Suprapubic skin (tissue), 4 donors: ENCODE results near the gene CTCFL. TPM values are rescaled to one million over a fixed set of nuclear protein-coding genes. Genes with fewer than 3 reads are reported as not detected.
"Not testable (repeated sequence)": the region's sequence is repeated elsewhere in the genome, so short reads cannot be mapped to it uniquely, and the experiment has no call there.

Experiments used
- DNase-seq, 2 donors: peaks; one replicate each; pipeline ENCODE4 v3.0.0-alpha.2; 2019; ENCODE audit warnings: low spot score in 2 of 2
- H3K27ac ChIP-seq: fragments of 200-600 bp; sonication (generic); one replicate; pipeline ENCODE4 v1.5.1; 2019
- H3K27me3 ChIP-seq: fragments of 200-600 bp; sonication (generic); one replicate; pipeline ENCODE4 v1.5.1; 2019
- H3K36me3 ChIP-seq: fragments of 200-600 bp; sonication (generic); one replicate; pipeline ENCODE4 v1.5.1; 2019
- H3K4me1 ChIP-seq: fragments of 200-600 bp; sonication (generic); one replicate; pipeline ENCODE4 v1.5.1; 2019
- H3K4me3 ChIP-seq: fragments of 200-600 bp; sonication (generic); one replicate; pipeline ENCODE4 v1.5.1; 2019; ENCODE audit warnings: mild to moderate bottlenecking
- H3K9me3 ChIP-seq: fragments of 200-600 bp; sonication (generic); one replicate; pipeline ENCODE4 v1.5.1; 2019
- EP300 ChIP-seq: sonication (generic); formaldehyde crosslinking; IDR thresholded peaks from one replicate; pipeline ENCODE4 v1.6.1; 2017; ENCODE audit warnings: antibody characterized with exemption
- POLR2A ChIP-seq, 2 donors: fragments of 450-650 bp; IDR thresholded peaks; one replicate each; pipeline ENCODE4 v1.6.1; 2017; ENCODE audit warnings: antibody characterized with exemption in 2 of 2, mild to moderate bottlenecking in 2 of 2, moderate library complexity in 2 of 2
- POLR2AphosphoS5 ChIP-seq, 3 donors: sonication (generic); formaldehyde crosslinking; IDR thresholded peaks; one replicate each; pipeline ENCODE4 v1.6.1; 2017; ENCODE audit warnings: antibody characterized with exemption in 3 of 3
- WGBS: methylation state at CpG from one replicate; pipeline ENCODE4 v1.1.5; 2018; 5-methylcytosine and 5-hydroxymethylcytosine counted together
- total RNA-seq, 4 donors: library from RNA; depleted of rRNA; stranded (reverse); fragments of >200 nt; gene quantifications; one replicate each; pipeline ENCODE4 v1.1.0, GENCODE V29; 2016
- TF ChIP-seq, protein P1 (sequence below), 2 donors: fragments of 200-600 bp in 1 of 2; fragments of 450-650 bp in 1 of 2; sonication (generic) in 1 of 2; IDR thresholded peaks; one replicate each; pipeline ENCODE4 v1.5.1; 2016 to 2019; ENCODE audit warnings: antibody characterized with exemption in 2 of 2, mild to moderate bottlenecking in 1 of 2, moderate library complexity in 1 of 2

CTCFL gene
- total RNA-seq, 4 donors from 2014 or later: not detected

DNA sequence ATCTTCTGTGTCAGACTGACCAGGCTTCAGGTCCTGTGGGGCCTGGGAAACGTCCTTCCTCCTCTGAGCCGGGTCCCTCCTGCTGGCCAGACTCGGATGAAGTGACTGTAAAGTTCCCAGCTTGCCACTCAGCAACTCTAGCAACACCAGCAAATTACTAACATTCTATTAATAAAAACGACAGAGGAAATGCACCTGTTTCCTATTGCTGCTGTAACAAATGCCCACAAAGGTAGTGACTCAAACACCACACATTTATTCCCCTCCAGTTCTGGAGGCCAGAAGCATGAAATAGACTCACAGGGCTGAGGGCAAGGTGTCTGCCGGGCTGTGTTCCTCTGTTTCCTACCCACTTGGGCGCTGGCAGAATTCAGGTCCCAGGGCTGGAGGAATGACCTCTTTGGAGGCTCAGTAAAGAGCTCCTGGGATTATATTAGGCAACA lies 48.8 kb downstream of the CTCFL start:
- WGBS: 49% methylated on average over 6 of the region's 6 CpGs
- Histone ChIP-seq H3K9me3 (no peaks in the 10 kb centered on the region), H3K4me3 (no peak overlapping the region), H3K4me1 (peaks cover 5% of the 10 kb centered on the region), H3K27ac (no peak overlapping the region), H3K36me3 (no peaks in the 10 kb centered on the region), H3K27me3 (peaks cover 33% of the 10 kb centered on the region)
- DNase-seq: peak; percentile 32 to 44
- TF ChIP-seq, protein P1, sequence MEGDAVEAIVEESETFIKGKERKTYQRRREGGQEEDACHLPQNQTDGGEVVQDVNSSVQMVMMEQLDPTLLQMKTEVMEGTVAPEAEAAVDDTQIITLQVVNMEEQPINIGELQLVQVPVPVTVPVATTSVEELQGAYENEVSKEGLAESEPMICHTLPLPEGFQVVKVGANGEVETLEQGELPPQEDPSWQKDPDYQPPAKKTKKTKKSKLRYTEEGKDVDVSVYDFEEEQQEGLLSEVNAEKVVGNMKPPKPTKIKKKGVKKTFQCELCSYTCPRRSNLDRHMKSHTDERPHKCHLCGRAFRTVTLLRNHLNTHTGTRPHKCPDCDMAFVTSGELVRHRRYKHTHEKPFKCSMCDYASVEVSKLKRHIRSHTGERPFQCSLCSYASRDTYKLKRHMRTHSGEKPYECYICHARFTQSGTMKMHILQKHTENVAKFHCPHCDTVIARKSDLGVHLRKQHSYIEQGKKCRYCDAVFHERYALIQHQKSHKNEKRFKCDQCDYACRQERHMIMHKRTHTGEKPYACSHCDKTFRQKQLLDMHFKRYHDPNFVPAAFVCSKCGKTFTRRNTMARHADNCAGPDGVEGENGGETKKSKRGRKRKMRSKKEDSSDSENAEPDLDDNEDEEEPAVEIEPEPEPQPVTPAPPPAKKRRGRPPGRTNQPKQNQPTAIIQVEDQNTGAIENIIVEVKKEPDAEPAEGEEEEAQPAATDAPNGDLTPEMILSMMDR (IDR thresholded peaks at IDR 0.05): no peak
- TF ChIP-seq POLR2AphosphoS5 (IDR thresholded peaks at IDR 0.05) (no peak), EP300 (no peak)

DNA sequence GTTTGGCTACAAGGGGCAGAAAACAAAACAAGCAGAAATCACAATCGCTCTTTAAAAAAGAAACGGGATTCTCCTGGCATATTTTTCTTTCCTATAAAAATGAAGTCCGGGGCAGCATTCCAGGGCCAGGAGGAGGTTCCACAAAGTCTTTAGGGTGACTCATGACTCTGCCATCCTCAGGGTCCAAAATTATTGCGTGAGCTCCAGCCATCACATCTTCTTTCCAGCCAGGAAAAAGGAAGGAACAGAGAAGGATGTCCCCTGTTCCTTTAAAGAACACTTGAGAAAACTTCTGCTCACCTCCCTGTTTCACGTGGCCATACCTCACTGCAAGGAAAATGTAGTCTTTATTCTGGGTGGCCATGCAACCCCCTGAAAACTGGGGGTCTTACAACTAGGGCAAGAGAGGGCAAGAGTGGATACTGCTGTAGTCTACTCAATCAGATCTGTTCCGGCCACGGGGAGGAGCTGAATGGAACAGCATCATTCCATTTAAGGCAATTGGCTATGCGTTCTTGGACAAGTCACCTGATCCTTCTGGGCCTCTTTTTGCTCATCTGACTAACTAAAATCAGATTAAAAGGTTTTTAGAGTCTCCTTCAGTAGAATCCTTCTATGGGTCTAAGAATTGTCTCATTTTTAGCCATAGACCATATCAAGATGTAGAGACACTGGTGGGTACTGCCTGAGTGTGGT lies 49.4 kb downstream of the CTCFL start:
- H3K27ac ChIP-seq: no peak overlapping the region
- H3K4me1 ChIP-seq: peaks cover 5% of the 10 kb centered on the region
- H3K27me3 ChIP-seq: peaks cover 37% of the 10 kb centered on the region
- peak; percentile 28 to 29 for DNase-seq
- TF ChIP-seq, protein P1 (IDR thresholded peaks at IDR 0.05): no peak
- no peak for TF ChIP-seq POLR2AphosphoS5 (IDR thresholded peaks at IDR 0.05)
- no peak for TF ChIP-seq EP300
- no peak for TF ChIP-seq POLR2A (IDR thresholded peaks at IDR 0.05)
- no peak overlapping the region for H3K4me3 ChIP-seq
- no peaks in the 10 kb centered on the region for H3K36me3 ChIP-seq
- WGBS: 77% methylated on average over 8 of the region's 8 CpGs
- no peaks in the 10 kb centered on the region for H3K9me3 ChIP-seq

DNA sequence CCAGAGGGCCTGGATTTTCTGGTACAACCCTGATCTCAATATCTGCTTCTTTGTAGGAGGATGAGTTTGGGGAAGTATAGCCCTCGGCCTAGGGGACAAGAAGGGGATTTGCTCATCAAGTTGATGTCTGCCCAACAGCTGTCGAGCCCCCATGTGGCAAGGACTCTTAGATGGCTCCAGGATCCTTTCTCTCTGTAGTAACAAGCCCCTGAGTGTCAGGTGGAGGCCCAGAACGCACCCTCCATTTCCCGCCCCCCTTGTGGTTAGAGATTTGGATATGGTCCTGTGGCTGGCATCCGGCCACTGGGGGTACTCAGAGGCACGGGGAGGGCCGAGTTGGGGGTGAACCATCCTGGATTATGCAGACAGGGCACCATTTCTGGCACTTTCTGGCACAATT lies 50.1 kb downstream of the CTCFL start:
- WGBS: 83% methylated on average over 6 of the region's 7 CpGs
- H3K4me1 ChIP-seq: peaks cover 5% of the 10 kb centered on the region
- TF ChIP-seq POLR2A (IDR thresholded peaks at IDR 0.05): no peak
- TF ChIP-seq EP300: no peak
- TF ChIP-seq, protein P1 (IDR thresholded peaks at IDR 0.05): no peak
- TF ChIP-seq POLR2AphosphoS5 (IDR thresholded peaks at IDR 0.05): no peak
- no peak overlapping the region for H3K4me3 ChIP-seq
- H3K36me3 ChIP-seq: no peaks in the 10 kb centered on the region
- H3K27me3 ChIP-seq: peaks cover 38% of the 10 kb centered on the region
- no peaks in the 10 kb centered on the region for H3K9me3 ChIP-seq
- peak; percentile 37 to 43 for DNase-seq
- no peak overlapping the region for H3K27ac ChIP-seq

DNA sequence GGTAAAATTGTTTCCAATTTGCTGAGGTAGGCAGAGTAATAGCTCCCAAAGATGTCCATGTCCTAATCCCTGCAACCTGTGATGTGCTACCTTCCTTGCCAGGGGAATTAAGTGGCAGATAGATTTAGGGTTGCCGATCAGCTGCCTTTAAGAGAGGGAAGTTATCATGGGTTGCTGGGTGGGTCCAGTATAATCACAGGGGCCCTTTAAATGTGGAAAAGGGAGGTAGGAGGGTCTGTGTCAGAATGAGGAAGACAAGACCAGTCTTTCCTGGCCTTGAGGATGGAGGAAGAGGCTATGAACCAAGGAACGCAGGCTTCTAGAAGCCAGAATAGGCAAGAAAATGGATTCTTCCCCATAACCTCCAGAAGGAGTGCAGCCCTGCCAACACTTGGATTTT lies 50.7 kb downstream of the CTCFL start:
- Histone ChIP-seq H3K4me3 (no peak overlapping the region), H3K27ac (no peak overlapping the region), H3K36me3 (no peaks in the 10 kb centered on the region), H3K27me3 (peaks cover 43% of the 10 kb centered on the region), H3K9me3 (no peaks in the 10 kb centered on the region), H3K4me1 (peaks cover 5% of the 10 kb centered on the region)
- no peak for TF ChIP-seq POLR2A (IDR thresholded peaks at IDR 0.05)
- TF ChIP-seq POLR2AphosphoS5 (IDR thresholded peaks at IDR 0.05): no peak
- TF ChIP-seq, protein P1 (IDR thresholded peaks at IDR 0.05): no peak
- TF ChIP-seq EP300: no peak
- DNase-seq: peak in 1 of 2 donors; percentile 20
- WGBS: 86% methylated on average over 2 of the region's 2 CpGs

DNA sequence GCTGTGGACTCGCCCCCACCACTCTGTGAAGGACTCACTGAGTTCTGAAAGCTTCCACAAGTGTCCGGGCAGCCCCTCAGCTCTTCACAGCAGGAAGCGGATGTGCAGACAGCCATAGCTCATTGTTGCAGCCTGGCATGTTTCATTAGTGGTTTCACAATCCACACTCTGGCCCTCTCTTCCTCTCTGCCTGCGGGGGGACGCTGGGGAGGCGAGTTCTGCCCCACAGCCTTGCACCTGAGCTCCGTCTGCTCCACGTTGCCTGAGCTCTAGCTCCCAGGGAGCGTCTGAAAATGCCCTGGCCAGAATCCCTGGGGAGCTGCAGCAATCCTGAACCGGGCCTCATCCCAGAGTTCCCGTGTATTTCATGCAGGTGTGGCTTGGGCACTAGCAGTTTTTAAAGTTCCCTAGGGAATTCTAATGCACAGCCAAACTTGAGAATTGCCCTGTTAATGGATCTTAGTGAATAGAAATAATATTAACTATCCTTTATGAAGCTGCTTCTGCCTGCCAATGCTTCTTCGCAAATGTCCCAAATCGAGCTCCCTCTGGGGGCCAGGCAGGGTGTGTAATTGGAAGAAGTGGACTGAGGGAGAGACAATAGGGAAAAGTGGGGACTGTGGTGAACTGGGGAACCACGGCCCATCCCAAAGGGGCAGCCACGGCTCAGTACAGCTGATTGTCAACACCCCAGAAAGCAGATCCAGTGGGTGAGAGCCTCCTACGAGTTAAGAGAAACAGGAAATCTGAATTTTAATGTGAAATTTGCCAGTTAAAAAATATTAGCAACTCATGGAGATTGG lies 51.5 kb downstream of the CTCFL start:
- DNase-seq: peak; percentile 56 to 78
- 32% methylated on average over 16 of the region's 16 CpGs for WGBS
- TF ChIP-seq POLR2AphosphoS5 (IDR thresholded peaks at IDR 0.05): no peak
- no peak for TF ChIP-seq EP300
- TF ChIP-seq, protein P1 (IDR thresholded peaks at IDR 0.05): no peak
- Histone ChIP-seq H3K4me1 (peaks cover 5% of the 10 kb centered on the region), H3K36me3 (no peaks in the 10 kb centered on the region), H3K27me3 (peaks cover 45% of the 10 kb centered on the region), H3K27ac (no peak overlapping the region), H3K9me3 (no peaks in the 10 kb centered on the region), H3K4me3 (no peak overlapping the region)

DNA sequence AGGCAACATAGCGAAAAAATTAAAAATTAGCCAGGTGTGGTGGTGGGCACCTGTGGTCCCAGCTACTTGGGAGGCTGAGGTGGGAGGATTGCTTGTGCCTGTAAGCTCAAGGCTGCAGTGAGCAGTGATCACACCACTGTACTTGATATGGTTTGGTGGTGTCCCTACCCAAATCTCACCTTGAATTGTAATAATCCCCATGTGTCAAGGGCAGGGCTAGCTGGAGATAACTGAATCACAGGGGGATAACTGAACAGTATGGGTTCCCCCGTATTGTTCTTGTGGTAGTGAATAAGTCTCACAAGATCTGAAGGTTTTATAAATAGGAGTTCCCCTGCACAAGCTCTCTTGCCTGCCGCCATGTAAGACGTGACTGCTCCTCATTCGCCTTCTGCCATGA lies 52.5 kb downstream of the CTCFL start:
- H3K9me3 ChIP-seq, H3K4me1 ChIP-seq, H3K36me3 ChIP-seq, H3K27ac ChIP-seq, DNase-seq, H3K4me3 ChIP-seq: not testable (repeated sequence)
- WGBS: 97% methylated on average over 5 of the region's 5 CpGs
- peaks cover 45% of the 10 kb centered on the region for H3K27me3 ChIP-seq
